ENCODE data around the gene PRRT1. TPM values are rescaled to one million over a fixed set of nuclear protein-coding genes. Genes with fewer than 3 reads are reported as not detected.
"Not testable (repeated sequence)": the region's sequence is repeated elsewhere in the genome, so short reads cannot be mapped to it uniquely, and the experiment has no call there.

PRRT1 gene
- total RNA-seq, 1 experiment from 2014 or later = not detected

- no peak for DNase-seq (ENCODE audit: low spot score)
Observed at GRCh38 chr6:32126880-32127279, 24.9 kb downstream of the PRRT1 start.

DNA sequence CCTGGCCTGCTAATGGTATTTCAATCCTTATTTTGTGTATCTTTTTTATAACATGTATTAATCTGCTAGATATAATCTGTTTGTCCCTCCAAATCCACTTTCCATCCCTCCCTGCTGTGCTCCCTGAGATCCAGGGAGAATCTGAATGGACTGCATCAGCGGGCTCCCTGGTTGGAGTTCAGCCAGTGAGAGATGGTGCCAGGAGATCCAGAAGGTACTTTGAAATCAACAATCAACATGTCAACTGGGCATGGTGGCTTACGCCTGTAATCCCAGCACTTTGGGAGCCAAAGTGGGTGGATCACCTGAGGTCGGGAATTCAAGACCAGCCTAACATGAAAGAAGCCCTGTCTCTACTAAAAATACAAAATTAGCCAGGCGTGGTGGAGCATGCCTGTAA, 28.1 kb downstream of the PRRT1 start:
- no peak for DNase-seq (ENCODE audit: low spot score)

DNA sequence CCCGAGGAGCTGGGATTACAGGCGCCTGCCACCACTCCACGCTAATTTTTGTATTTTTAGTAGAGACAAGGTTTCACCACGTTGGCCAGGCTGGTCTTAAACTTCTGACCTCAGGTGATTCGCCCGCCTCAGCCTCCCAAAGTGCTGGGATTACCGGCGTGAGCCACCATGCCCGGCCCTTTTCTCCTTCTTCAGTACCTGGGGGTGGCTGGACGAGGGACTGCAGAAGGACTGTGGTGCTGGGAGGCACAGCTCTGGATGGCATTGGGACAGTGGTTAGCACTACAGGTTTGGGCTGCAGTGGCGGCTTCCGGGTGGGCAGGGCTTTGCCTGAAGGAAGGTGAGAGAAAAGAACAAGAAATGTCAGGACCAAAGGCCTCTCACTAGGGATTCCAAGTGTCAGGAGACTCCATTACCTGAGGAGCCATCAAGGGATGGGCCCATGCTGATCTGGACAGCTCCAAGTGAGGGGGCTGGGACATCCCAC, 31.1 kb downstream of the PRRT1 start:
- DNase-seq (ENCODE audit: low spot score) = no peak

DNA sequence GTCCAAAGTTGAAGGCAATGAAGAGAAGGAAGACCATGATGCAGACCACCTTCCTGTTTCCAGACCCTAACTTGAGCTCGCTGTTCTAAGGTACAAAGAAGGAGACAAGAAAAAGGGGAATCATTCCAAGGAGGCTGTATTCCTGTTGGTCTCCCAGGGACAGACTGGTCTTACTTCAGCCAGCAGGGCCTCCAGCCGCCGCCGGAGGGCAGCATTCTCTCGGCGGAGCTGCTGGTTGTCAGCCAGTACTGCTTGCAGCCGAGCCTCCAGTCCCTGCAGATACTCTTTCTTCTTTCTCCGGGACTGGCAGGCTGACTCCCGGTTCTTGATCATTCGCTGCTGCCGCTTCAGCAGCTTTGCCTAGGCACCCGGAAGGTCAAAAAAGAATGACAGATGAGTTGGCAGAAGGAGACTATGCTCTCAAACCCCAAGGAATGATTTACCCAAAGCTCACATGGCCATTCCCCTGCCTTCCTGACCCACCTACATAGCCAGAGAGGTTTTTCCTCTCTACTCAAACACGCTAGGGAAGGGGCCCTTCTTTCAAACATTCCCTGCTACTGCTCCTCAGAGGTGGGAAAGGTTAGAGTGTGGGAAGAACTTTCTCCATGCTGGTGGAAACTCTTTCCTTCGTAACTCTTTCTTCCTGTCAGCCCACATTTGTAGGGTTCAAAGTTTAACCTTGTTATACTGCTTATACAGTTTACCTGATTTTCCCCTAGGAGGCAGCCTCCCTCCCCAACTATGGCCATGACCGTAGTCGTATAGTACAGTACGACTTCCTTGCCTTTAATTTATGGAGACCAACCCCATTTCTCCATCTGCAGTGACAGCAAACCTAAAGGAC, 32.7 kb downstream of the PRRT1 start:
- peak; percentile 88 for DNase-seq (ENCODE audit: low spot score)

DNA sequence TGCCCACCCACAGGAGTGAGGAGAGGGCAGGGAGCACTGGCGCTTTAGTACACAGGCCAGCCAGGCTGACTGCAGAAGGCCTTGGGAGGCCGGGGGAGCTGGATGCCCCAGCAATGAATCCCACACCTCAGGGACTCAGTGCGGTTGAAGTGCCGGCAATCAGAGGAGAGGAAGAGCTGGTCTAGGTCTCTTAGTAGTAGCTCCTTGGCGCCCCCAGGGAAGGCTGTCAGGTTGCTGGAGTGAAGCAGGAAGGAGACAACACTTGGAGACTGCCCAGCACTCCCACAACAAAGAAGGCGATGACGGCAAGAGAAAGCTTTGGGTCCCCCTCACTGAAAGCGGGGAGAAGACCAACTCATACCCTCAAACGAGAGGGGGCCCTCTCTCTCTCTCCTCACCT, 34.3 kb downstream of the PRRT1 start:
- no peak for DNase-seq (ENCODE audit: low spot score)

DNA sequence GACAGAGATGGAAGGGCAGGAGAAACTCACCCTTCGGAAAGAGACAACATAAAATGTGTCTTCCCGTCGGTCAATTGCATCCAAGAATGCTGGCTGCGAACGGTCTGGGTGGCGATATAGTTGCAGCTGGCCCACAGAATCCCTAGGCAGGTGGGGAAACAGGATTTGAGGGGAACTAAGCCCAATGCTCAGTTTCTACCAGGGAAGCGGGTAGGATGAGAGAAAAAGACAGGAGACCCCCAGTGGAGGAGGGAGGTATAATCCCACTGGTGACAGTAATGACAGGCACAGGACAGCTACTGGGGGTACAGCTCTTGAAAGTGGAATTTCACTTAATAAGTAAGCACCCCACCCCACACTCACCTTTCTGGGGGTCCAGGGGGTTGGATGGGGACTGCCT, 35.1 kb downstream of the PRRT1 start:
- DNase-seq (ENCODE audit: low spot score) = peak; percentile 25

DNA sequence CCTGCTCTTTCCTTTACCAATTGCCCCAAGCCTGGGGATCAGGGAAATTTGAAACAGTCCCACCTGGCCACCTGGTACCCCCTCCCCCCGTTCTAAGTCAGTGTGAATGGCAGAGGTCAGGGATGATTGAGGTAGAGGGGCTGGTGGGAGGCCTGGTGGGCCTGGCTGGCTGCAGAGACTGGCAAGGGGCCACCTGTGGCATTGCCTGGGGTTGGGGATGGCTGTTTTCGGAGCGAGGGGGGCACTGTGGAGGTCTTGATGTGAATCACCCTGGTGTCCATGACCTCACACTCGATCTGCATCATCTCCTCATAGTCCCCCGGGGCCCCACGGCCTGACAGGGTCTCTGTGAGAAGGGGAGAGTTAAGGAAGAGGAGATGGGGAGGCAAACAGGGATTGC, 36.1 kb downstream of the PRRT1 start:
- DNase-seq (ENCODE audit: low spot score) = no peak

DNA sequence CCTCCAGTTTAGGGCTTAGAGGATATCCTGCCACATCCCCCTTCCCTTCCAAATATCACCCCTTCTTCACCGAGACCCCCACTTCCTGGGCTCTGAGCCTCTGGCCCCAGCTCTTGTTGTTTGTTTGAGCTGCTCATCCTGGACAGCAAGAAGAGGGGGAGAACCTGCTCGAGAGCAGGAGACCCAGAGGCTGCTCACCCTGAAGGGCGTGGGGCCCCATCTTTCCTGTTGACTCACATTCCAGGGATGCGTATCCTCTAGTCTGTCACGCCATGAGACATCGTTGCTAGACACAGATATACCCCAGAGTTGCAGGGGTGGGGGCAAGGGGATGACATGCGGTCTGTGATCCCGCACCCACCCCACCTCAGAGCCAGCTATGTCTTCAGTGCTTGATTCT, 36.9 kb downstream of the PRRT1 start:
- no peak for DNase-seq (ENCODE audit: low spot score)

DNA sequence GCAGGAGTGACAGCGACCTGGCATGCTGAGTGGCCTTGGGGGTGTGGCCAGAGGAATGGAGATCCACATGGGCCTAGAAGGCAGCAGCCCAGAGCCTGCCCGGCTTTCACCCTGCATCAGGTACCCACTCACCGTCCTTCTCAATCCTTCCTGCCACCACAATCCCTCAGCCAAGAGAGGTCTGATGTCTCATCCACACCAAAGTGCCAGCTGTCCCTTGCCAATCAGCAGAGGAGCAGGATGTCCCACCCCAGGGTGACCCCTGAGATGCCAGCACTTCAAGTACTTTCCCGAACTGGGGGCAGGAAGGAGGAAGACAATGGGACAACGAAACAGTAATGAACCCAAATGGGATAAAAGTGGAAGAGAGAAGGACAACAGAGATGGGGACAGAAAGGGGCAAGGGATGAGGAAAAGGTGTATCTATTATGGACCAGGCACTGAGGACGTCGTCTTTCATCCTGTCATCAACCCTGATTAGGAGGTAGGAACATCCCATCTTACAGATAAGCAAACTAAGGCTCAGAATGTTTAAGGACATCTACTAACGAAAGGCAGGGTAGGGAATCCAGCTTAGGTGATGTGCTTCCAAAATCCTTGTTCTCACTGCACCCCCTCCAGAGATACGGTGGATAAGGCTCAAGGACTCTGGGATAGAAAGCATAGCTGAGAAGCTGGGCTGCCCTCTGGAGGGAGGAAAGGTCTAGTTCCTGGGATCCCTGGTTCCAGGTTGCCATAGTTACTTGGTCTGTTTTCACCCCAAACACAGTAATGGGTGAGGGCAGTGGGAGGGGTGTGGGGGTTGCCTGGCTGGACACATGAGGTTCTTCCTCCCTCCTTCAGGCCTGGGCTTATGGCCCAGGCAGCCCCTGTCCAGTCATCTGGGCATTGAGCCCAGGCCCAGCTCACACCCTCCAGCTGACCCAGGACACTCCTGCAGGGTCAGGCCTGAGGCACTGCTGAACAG, 38.1 kb downstream of the PRRT1 start:
- DNase-seq (ENCODE audit: low spot score) = peak; percentile 56

- DNase-seq (ENCODE audit: low spot score) = no peak
Observed at GRCh38 chr6:32112431-32112980, 39.2 kb downstream of the PRRT1 start.

DNA sequence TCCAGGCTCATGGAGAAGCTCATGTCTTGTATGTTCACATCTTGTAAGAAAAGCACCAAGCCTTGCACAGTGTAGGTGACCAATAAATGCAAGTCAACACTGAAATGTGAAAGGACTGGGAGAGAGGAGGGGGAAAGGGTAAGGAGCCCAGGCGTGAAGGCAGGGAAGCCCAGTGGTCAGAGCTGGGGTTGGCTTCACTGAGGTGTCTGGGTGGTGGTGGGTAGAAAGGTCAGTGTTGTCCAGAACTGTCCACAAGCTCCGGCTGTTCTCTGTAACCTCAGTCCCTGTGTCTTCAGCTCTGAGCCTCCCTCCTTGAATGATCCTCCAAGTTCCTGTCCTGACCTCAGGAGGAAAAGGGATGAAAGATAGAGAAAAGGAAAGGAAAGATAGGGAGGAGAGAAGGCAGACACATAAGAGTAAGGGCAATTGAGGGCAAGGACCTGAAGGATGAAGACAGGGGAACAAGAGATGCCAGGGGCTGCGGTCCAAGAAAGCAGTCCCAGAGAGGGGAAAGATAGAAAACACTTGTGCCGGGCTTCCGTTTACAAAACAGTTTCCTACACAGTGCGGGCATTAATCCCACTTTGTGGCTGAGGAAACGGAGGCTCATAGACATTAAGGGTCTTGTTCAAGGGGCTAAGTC, 40.2 kb downstream of the PRRT1 start:
- no peak for DNase-seq (ENCODE audit: low spot score)

GRCh38 chr6:32110632-32111031, 41.1 kb downstream of the PRRT1 start:
- DNase-seq (ENCODE audit: low spot score) = no peak

GRCh38 chr6:32109765-32110160, 42.0 kb downstream of the PRRT1 start:
- no peak for DNase-seq (ENCODE audit: low spot score)

DNA sequence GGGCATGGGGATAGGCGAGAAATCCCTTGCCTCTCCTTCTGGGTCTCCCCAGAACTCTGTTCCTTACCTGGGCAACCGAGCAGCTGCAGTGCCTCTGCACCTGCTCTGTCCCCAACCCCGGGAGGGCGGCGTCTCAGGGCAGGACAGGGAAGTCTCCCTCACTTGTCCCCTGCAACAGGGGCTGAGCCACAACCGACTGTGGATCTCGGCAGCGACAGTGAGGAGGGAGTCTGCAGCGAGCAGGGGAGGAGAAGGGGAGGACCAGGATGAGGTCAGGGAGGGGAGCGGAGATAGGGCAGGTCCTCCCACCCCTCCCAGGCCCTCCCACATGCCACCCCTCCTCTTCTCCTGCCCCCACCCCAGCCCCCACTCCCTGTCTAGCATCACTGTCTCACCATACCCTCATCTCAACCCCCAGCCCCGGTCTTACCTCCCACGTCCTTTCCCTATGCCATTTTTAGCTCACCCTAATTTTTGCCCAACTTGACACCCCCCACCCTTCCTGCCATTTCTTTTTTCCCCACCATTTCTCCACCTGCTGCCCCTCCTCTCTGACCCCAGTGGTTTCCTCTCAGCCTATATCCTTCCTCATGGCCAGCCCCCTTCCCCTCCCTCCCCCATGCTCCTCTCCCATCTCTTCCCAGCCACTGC, 42.5 kb downstream of the PRRT1 start, which contains the start of gene TNXB:
Gene TNXB (minus strand): TSS at position 225 of the 651 bp plus-strand sequence. CDS start 11,140 bp downstream, outside the sequence.
- DNase-seq (ENCODE audit: low spot score) = no peak

- DNase-seq (ENCODE audit: low spot score) = no peak
Observed at GRCh38 chr6:32108727-32109113, 43.0 kb downstream of the PRRT1 start.

DNA sequence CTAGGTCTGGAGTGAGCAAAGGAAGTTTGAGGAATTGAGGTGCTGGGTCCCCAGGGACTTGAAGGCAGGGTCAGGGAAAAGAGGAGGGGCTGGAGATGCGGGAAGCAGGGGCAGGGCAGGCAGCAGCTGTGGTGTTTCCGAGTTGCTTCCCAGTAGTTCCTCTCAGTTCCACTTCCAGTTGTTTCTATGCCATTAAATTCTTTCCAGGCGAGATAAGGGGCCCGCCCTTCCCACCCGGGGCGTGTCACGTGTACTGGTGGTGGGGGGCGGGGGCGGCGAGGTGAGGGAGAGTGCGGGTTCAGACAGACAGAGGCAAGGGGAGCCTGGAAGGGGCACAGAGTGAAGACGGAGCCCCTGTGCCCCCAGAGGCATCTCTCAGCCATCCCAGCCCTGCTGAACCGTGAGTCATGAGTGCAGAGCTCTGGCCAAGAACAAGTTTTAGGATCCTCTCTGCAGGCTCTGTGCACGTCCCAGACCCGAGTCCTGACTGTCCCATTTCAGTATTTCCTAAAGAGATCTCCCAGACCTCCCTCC, 43.6 kb downstream of the PRRT1 start:
- no peak for DNase-seq (ENCODE audit: low spot score)

DNA sequence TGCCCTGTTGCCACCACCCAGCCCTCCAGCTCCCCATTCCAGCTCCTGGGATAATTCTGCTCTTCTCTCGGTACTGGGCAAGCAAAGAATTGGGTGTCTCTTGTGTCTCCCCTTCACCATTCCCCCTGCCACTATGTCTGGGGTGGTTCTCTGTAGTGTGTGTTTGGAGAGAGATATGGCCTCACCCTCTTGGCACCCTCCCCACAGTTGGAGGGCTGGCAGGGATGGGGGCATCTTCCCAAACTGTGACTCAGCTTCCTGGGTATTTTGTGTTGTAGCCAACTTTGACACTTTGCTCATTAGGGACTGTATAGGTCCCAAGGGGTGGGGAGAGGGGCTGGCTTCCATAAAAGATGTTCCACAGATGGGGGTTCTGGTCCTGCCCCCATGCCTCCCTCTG, 44.3 kb downstream of the PRRT1 start:
- DNase-seq (ENCODE audit: low spot score) = no peak

- DNase-seq (ENCODE audit: low spot score) = no peak
Observed at GRCh38 chr6:32105433-32105832, 46.3 kb downstream of the PRRT1 start.

- no peak for DNase-seq (ENCODE audit: low spot score)
Observed at GRCh38 chr6:32102255-32102654, 49.5 kb downstream of the PRRT1 start.

GRCh38 chr6:32100251-32100650, 51.5 kb downstream of the PRRT1 start:
- DNase-seq (ENCODE audit: low spot score) = not testable (repeated sequence)

Measured in HT-29 (cell line).